Body of pancreas (tissue), 4 donors: ENCODE measurements around the gene TAF3. TPM values are rescaled to one million over a fixed set of nuclear protein-coding genes. Genes with fewer than 3 reads are reported as not detected.

ENCODE experiments used
- ATAC-seq: fragments of 150-250 bp; one replicate; pipeline ENCODE4 v1.9.1; 2016
- DNase-seq, 4 donors: peaks; one replicate each; pipeline ENCODE4 v3.0.0-alpha.2; 2019
- H3K27ac ChIP-seq, 4 donors: fragments of 200-600 bp; sonication (generic); 1 replicate in 3 of 4; 2 replicates in 1 of 4; pipeline versions ENCODE4 v1.5.1 to v1.6.1; 2016 to 2019; ENCODE audit warnings: mild to moderate bottlenecking in 1 of 4, mixed read lengths in 1 of 4, moderate library complexity in 1 of 4
- H3K27me3 ChIP-seq, 2 donors: fragments of 200-600 bp; sonication (generic); one replicate each; pipeline ENCODE4 v1.6.0; 2016; ENCODE audit warnings: mild to moderate bottlenecking in 1 of 2
- H3K36me3 ChIP-seq, 2 donors: fragments of 200-600 bp; sonication (generic); replicated peaks in 1 of 2; 2 replicates each; pipeline ENCODE4 v1.5.1; 2016; ENCODE audit warnings: low read depth in 2 of 2; ENCODE audit not compliant: insufficient read depth in 1 of 2
- H3K4me1 ChIP-seq: fragments of 200-600 bp; sonication (generic); one replicate; pipeline ENCODE4 v1.6.0; 2016
- H3K4me3 ChIP-seq, 2 donors: fragments of 200-600 bp; sonication (generic); 1 replicate in 1 of 2; 2 replicates in 1 of 2; pipeline ENCODE4 v1.5.1; 2016 to 2019
- H3K9me3 ChIP-seq, 3 donors: fragments of 200-600 bp; sonication (generic); 1 replicate in 2 of 3; 2 replicates in 1 of 3; pipeline ENCODE4 v1.5.1; 2016
- POLR2A ChIP-seq, 3 donors: fragments of 450-650 bp; IDR thresholded peaks; one replicate each; pipeline ENCODE4 v1.6.1; 2016; ENCODE audit warnings: antibody characterized with exemption in 3 of 3, mild to moderate bottlenecking in 2 of 3
- WGBS, 2 donors: methylation state at CpG; one replicate each; pipeline ENCODE4 v1.1.5; 2017; 5-methylcytosine and 5-hydroxymethylcytosine counted together
- intact Hi-C: fragments of 100-400 bp; cut with DNase I; formaldehyde crosslinking; loops from one replicate; pipeline ENCODE4 v1.15.1; 2023
- total RNA-seq, 2 donors: library from RNA; depleted of rRNA; stranded (reverse); fragments of >200 nt; gene quantifications; one replicate each; pipeline ENCODE4 v1.1.0, GENCODE V29; 2016
- TF ChIP-seq, protein P1 (sequence below), 7 experiments: fragments of 450-650 bp in 4 of 7; fragments of 200-600 bp in 3 of 7; sonication (generic) in 3 of 7; IDR thresholded peaks; one replicate each; pipeline ENCODE4 v1.5.1; 2016 to 2019; ENCODE audit warnings: antibody characterized with exemption in 7 of 7

Gene TAF3
- total RNA-seq, 2 donors from 2014 or later, result 6.0 to 12.9 TPM

DNA sequence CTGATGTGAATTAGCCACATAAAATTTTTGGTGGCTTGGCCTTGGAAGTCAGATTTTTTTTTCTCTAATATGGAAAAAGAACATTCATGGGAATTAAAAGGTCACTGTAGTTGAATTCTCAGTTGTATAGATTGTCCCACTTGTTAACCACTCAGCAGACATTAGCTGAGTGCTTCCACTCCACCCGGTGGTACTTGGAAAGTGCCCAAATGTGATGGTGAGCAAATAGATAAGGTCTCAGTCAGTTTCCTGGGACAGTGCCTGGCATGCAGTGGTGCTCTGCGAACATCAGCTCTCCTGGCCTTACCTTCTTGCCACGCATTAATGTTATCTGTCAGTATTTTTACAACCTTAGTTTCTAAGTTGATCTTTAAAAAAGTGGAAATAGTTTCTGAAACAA lies 28.9 kb upstream of the TAF3 start:
- peaks cover 75% of the 10 kb centered on the region for H3K4me1 ChIP-seq
- no peaks in the 10 kb centered on the region for H3K27me3 ChIP-seq
- intact Hi-C loops, result no loop called here
- H3K4me3 ChIP-seq, result peak overlapping the region in 1 of 2 donors; percentile 91
- WGBS, 2 donors, result 11 to 19% methylated on average over 3 of the region's 3 CpGs
- no peaks in the 10 kb centered on the region for H3K36me3 ChIP-seq
- DNase-seq, result peak in 2 of 4 donors; percentile 17
- H3K9me3 ChIP-seq, result no peaks in the 10 kb centered on the region
- peak overlapping the region in 3 of 4 donors; percentile 70 to 89 (median 89) for H3K27ac ChIP-seq
- TF ChIP-seq, protein P1, sequence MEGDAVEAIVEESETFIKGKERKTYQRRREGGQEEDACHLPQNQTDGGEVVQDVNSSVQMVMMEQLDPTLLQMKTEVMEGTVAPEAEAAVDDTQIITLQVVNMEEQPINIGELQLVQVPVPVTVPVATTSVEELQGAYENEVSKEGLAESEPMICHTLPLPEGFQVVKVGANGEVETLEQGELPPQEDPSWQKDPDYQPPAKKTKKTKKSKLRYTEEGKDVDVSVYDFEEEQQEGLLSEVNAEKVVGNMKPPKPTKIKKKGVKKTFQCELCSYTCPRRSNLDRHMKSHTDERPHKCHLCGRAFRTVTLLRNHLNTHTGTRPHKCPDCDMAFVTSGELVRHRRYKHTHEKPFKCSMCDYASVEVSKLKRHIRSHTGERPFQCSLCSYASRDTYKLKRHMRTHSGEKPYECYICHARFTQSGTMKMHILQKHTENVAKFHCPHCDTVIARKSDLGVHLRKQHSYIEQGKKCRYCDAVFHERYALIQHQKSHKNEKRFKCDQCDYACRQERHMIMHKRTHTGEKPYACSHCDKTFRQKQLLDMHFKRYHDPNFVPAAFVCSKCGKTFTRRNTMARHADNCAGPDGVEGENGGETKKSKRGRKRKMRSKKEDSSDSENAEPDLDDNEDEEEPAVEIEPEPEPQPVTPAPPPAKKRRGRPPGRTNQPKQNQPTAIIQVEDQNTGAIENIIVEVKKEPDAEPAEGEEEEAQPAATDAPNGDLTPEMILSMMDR (IDR thresholded peaks at IDR 0.05), result no peak
- TF ChIP-seq POLR2A (IDR thresholded peaks at IDR 0.05), result no peak
- ATAC-seq, result no peak

- no peaks in the 10 kb centered on the region for H3K9me3 ChIP-seq
- H3K27ac ChIP-seq, result peak overlapping the region in 2 of 4 donors; percentile 43 to 84
- TF ChIP-seq POLR2A (IDR thresholded peaks at IDR 0.05), result no peak
- TF ChIP-seq, protein P1 (IDR thresholded peaks at IDR 0.05), result no peak
- intact Hi-C loops, result no loop called here
- DNase-seq (no peak), ATAC-seq (no peak)
- H3K36me3 ChIP-seq, result peaks cover 0 to 3% of the 10 kb centered on the region in 2 donors
- H3K4me3 ChIP-seq, result no peak overlapping the region
- WGBS, 2 donors, result 31 to 40% methylated on average over 1 of the region's 1 CpG
- H3K27me3 ChIP-seq, result no peaks in the 10 kb centered on the region
- peaks cover 83% of the 10 kb centered on the region for H3K4me1 ChIP-seq
Measured at GRCh38 chr10:7792541-7792940, 25.8 kb upstream of the TAF3 start.

DNA sequence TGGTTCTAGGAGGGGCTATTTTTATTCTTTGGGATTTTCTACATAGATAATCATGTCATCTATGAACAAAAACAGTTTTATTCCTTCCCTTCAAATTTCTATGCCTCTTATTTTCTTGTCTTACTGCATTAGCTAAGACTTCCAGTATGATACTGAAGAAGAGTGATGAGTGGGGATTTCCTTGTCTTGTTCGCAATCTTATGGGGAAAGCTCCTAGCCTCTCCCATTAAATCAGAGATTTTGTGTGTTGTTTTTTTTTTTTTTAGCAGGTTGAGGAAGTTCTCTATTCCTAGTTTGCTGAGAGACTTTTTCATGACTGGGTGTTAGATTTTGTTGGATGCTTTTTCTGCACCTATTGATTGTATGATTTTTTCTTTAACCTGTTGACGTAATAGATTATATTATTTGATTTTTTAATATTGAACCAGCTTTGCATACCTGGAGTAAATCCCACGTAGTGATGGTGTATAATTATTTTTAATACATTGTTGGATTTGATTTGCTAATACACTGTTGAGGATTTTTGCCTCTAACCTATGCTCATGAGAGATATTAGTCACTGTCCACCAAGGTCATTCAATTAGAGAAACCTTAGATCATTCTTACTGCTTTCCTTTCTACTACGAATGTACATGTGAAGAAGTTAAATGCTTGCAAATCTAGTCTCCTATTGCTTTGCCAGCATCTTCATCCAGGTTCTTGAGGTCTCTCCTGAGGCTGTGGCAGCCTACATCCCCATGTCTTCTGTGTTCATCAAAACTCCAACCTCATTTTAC lies 23.9 kb upstream of the TAF3 start:
- Histone ChIP-seq H3K36me3 (peaks cover 2 to 9% of the 10 kb centered on the region in 2 donors), H3K9me3 (no peaks in the 10 kb centered on the region), H3K4me3 (no peak overlapping the region), H3K27ac (peak overlapping the region in 2 of 4 donors; percentile 43 to 84), H3K27me3 (no peaks in the 10 kb centered on the region), H3K4me1 (peaks cover 85% of the 10 kb centered on the region)
- ATAC-seq, result no peak
- 26 to 38% methylated on average over 4 of the region's 4 CpGs for WGBS, 2 donors
- intact Hi-C loops, result no loop called here
- TF ChIP-seq, protein P1 (IDR thresholded peaks at IDR 0.05), result no peak
- TF ChIP-seq POLR2A (IDR thresholded peaks at IDR 0.05), result no peak
- DNase-seq, result no peak

DNA sequence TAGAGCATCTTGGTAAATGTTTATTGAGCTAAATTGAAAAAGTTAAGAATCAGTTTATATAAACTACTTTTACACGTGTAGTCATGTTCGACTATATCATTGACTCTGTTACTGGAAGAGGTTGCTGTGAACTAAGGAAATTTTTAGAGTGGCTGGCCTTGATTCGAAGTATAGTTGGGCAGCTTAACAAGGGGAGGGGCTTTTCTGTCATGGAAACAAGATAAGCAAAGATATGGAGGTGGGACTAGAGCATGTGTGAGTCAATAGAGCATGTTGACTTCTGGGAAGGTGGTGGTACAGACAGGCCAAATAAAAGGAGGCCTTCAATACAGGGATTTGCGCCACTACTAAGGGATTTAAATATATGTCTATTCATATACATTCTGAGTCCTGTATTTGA lies 22.7 kb upstream of the TAF3 start:
- Histone ChIP-seq H3K4me1 (peaks cover 73% of the 10 kb centered on the region), H3K27me3 (no peaks in the 10 kb centered on the region), H3K9me3 (no peaks in the 10 kb centered on the region), H3K36me3 (peaks cover 9 to 16% of the 10 kb centered on the region in 2 donors), H3K27ac (peak overlapping the region in 2 of 4 donors; percentile 43 to 84), H3K4me3 (no peak overlapping the region)
- intact Hi-C loops, result no loop called here
- peak; percentile 100 for ATAC-seq
- DNase-seq, result peak; percentile 53 to 88 (median 61)
- TF ChIP-seq, protein P1 (IDR thresholded peaks at IDR 0.05), result no peak
- peak in 2 of 3 donors; percentile 38 to 52 for TF ChIP-seq POLR2A (IDR thresholded peaks at IDR 0.05)
- WGBS, 2 donors, result 21 to 27% methylated on average over 4 of the region's 4 CpGs
